Thyroid gland (tissue), 4 donors: ENCODE measurements around the gene ZNF200.

Source experiments
- POLR2A ChIP-seq, 2 donors: fragments of 450-650 bp; IDR thresholded peaks; one replicate each; pipeline ENCODE4 v1.6.1; 2017; ENCODE audit warnings: antibody characterized with exemption in 2 of 2, mild to moderate bottlenecking in 2 of 2, moderate library complexity in 1 of 2
- TF ChIP-seq, protein P1 (sequence below), 6 experiments: fragments of 200-600 bp in 3 of 6; fragments of 450-650 bp in 3 of 6; sonication (generic) in 3 of 6; IDR thresholded peaks; one replicate each; pipeline ENCODE4 v1.5.1; 2016 to 2019; ENCODE audit warnings: antibody characterized with exemption in 6 of 6, mild to moderate bottlenecking in 2 of 6, inconsistent platforms in 1 of 6, moderate library complexity in 1 of 6

DNA sequence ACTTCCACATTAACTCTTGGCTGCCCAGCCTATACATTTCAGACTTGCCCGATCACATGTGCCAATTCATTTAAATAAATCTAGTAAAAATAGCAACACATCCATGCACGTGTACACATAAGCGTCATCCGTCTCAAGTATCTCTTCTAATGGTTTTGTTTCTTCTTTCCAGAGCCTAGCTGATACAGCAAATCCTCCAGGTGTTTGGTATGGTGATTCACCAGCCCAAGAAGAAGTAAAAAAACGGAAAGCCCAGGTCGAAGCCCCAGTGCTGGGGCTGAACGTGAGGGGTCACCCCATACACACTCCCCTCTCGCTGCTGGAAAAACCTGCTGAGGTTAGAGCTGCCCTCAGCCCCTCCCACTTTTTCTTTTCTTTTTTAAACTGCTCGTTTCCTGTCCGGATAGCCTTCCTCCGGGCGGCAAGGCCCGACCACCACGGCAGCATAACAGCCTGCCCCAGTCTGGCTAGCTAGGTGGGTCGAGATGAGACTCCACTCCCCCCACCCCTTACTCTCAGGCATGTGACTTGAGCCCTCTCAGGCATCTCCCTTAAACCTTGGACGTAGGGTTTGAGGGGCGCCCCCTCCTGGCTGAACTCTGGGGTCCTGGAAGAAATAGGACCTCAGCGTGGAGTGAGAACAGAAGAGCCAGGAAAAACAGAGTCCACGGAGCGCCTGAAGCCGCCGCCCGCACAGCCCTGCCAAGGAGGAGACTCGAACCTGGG lies 60.9 kb downstream of the ZNF200 start:
- TF ChIP-seq, protein P1, sequence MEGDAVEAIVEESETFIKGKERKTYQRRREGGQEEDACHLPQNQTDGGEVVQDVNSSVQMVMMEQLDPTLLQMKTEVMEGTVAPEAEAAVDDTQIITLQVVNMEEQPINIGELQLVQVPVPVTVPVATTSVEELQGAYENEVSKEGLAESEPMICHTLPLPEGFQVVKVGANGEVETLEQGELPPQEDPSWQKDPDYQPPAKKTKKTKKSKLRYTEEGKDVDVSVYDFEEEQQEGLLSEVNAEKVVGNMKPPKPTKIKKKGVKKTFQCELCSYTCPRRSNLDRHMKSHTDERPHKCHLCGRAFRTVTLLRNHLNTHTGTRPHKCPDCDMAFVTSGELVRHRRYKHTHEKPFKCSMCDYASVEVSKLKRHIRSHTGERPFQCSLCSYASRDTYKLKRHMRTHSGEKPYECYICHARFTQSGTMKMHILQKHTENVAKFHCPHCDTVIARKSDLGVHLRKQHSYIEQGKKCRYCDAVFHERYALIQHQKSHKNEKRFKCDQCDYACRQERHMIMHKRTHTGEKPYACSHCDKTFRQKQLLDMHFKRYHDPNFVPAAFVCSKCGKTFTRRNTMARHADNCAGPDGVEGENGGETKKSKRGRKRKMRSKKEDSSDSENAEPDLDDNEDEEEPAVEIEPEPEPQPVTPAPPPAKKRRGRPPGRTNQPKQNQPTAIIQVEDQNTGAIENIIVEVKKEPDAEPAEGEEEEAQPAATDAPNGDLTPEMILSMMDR (IDR thresholded peaks at IDR 0.05), result no peak
- TF ChIP-seq POLR2A (IDR thresholded peaks at IDR 0.05), result no peak
